ENCODE results near the gene USP4.

USP4 gene

DNA sequence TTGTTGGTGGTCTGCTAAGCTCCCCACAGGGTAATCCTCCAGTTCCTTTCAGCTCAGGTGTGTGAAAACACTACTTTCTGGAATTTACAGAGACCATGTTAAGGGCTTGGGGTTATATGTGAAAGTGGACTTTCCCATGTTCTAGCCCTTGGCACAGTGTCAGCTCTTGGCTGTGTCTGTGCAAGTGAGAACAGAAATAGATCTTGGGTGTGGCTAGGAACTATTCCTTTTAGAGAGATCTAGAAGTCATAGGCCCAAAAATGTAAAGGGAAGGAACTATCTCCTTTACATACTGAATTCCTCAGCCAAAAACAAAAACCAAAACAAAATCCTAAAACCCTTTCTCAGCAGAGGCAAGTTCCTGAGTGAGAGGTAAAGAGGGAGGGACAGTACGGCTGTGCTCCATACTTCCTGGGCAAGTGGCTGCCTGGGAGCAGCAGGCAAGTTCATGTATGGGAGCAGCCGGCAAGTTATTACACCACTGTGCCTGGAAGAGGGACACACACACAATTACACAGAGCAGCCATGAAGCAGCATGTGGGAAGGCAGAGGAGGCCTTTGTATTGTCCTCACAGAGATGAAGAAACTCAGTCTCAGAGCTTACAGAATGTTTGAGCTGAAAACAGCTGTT, 43.0 kb downstream of the USP4 start:
- Histone ChIP-seq H3F3A (ENCODE audit: insufficient read depth, low read length) (no peaks in the 10 kb centered on the region), H3K79me2 (ENCODE audit: insufficient read depth, low read length) (no peaks in the 10 kb centered on the region), H3K36me3 (ENCODE audit: insufficient read depth, low read length) (peaks cover 91% of the 10 kb centered on the region), H3K4me1 (ENCODE audit: insufficient read depth, low read length, severe bottlenecking) (no peaks in the 10 kb centered on the region), H3K27me3 (ENCODE audit: insufficient read depth, low read length) (no peaks in the 10 kb centered on the region), H3K4me2 (ENCODE audit: low read length) (no peak overlapping the region), H3K4me3 (ENCODE audit: low read depth, low read length, poor library complexity, severe bottlenecking) (no peak overlapping the region), H3K9ac (ENCODE audit: low read length) (no peak overlapping the region), H3K27ac (ENCODE audit: low read depth, low read length, poor library complexity, severe bottlenecking) (no peak overlapping the region), H2AFZ (ENCODE audit: low read length) (no peak overlapping the region), H3K9me2 (ENCODE audit: low read depth, low read length) (no peaks in the 10 kb centered on the region), H4K20me1 (ENCODE audit: insufficient read depth, low read length) (no peaks in the 10 kb centered on the region), H3K9me3 (ENCODE audit: low read length) (no peaks in the 10 kb centered on the region)
- no peak for TF ChIP-seq CTCF (IDR thresholded peaks at IDR 0.05; ENCODE audit: low read length)
- no peak for TF ChIP-seq EZH2 (IDR thresholded peaks at IDR 0.05; ENCODE audit: borderline replicate concordance, low read length)

DNA sequence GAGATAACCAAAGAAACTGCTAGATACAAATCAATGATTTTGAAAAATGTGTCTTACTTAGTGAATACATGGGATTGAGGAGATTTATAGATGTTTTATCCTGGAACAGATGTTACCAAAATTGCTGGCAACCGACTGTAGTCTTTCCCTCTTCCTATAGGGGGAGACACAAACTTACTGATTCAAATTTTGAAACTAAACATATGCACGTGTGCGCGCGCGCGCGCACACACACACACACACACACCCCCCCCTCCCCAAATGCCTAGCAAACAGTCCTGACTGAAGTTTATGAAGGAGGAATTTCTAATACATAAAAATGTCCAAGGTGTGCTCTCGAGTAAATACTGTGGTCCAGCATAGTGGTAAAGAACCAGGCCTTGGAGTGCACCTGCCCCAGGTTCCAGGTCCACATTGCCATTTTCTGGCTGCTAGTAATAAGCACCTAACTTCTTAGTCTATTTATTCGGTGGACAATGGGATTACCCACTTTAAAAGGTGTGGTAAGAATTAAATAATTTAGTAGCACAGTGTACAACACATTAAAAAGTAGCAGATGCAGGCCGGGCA, 44.3 kb downstream of the USP4 start:
- H3K4me2 ChIP-seq (ENCODE audit: low read length) = no peak overlapping the region
- H3K9me3 ChIP-seq (ENCODE audit: low read length) = no peaks in the 10 kb centered on the region
- no peaks in the 10 kb centered on the region for H3K9me2 ChIP-seq (ENCODE audit: low read depth, low read length)
- no peaks in the 10 kb centered on the region for H4K20me1 ChIP-seq (ENCODE audit: insufficient read depth, low read length)
- H3K36me3 ChIP-seq (ENCODE audit: insufficient read depth, low read length) = peaks cover 88% of the 10 kb centered on the region
- H3K79me2 ChIP-seq (ENCODE audit: insufficient read depth, low read length) = no peaks in the 10 kb centered on the region
- no peak overlapping the region for H2AFZ ChIP-seq (ENCODE audit: low read length)
- no peak overlapping the region for H3K4me3 ChIP-seq (ENCODE audit: low read depth, low read length, poor library complexity, severe bottlenecking)
- H3K27ac ChIP-seq (ENCODE audit: low read depth, low read length, poor library complexity, severe bottlenecking) = no peak overlapping the region
- TF ChIP-seq CTCF (IDR thresholded peaks at IDR 0.05; ENCODE audit: low read length) (peak; percentile 77), EZH2 (IDR thresholded peaks at IDR 0.05; ENCODE audit: borderline replicate concordance, low read length) (no peak)
- no peaks in the 10 kb centered on the region for H3F3A ChIP-seq (ENCODE audit: insufficient read depth, low read length)
- H3K9ac ChIP-seq (ENCODE audit: low read length) = no peak overlapping the region
- no peaks in the 10 kb centered on the region for H3K27me3 ChIP-seq (ENCODE audit: insufficient read depth, low read length)
- H3K4me1 ChIP-seq (ENCODE audit: insufficient read depth, low read length, severe bottlenecking) = no peaks in the 10 kb centered on the region

DNA sequence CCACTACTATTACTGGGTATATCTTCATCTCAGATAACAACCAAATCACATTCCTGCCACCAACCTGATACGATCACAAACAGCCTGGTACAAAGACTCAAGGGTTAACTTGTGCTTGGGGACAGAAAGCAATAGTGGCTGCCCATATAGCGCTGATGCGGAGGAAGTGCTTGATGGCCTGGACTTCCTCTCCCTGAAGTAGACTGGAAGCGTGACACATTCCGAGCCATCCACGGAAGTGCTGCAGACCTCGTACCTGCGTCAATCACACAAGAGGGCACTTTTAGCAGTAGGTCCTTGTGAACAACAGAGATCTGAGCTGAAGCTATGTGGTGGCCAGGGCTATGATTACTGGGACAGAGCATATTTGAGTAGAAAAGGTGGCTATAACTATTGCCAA, 45.5 kb downstream of the USP4 start:
- Histone ChIP-seq H2AFZ (ENCODE audit: low read length) (no peak overlapping the region), H3F3A (ENCODE audit: insufficient read depth, low read length) (no peaks in the 10 kb centered on the region), H3K36me3 (ENCODE audit: insufficient read depth, low read length) (peaks cover 89% of the 10 kb centered on the region), H3K4me2 (ENCODE audit: low read length) (no peak overlapping the region), H3K4me3 (ENCODE audit: low read depth, low read length, poor library complexity, severe bottlenecking) (no peak overlapping the region), H3K9me2 (ENCODE audit: low read depth, low read length) (no peaks in the 10 kb centered on the region), H3K9ac (ENCODE audit: low read length) (no peak overlapping the region), H3K4me1 (ENCODE audit: insufficient read depth, low read length, severe bottlenecking) (no peaks in the 10 kb centered on the region), H3K9me3 (ENCODE audit: low read length) (no peaks in the 10 kb centered on the region), H3K27me3 (ENCODE audit: insufficient read depth, low read length) (no peaks in the 10 kb centered on the region), H4K20me1 (ENCODE audit: insufficient read depth, low read length) (no peaks in the 10 kb centered on the region), H3K27ac (ENCODE audit: low read depth, low read length, poor library complexity, severe bottlenecking) (no peak overlapping the region), H3K79me2 (ENCODE audit: insufficient read depth, low read length) (no peaks in the 10 kb centered on the region)
- TF ChIP-seq CTCF (IDR thresholded peaks at IDR 0.05; ENCODE audit: low read length) (no peak), EZH2 (IDR thresholded peaks at IDR 0.05; ENCODE audit: borderline replicate concordance, low read length) (no peak)
